H1 (cell line): ENCODE results near the gene SLC2A5. TPM values are rescaled to one million over a fixed set of nuclear protein-coding genes. Genes with fewer than 3 reads are reported as not detected.

Experiments
- CTCF ChIA-PET: fragments of 300-600 bp; sonication (Branson Sonifier 250); formaldehyde crosslinking; loops from one replicate; lab custom pipeline; 2021; ENCODE audit not compliant: partially characterized antibody; lab: Charles Lee
- POLR2A ChIA-PET: fragments of 300-600 bp; sonication (Branson Sonifier 250); formaldehyde crosslinking; loops from one replicate; lab custom pipeline; 2021; ENCODE audit warnings: inconsistent platforms; ENCODE audit not compliant: partially characterized antibody; lab: Charles Lee
- DNase-seq, 2 experiments: peaks; one replicate each; pipeline versions ENCODE4 v3.0.0 to v3.0.0-alpha.2; 2010 to 2022; ENCODE audit warnings: low spot score in 2 of 2, low read depth in 1 of 2, mixed read lengths in 1 of 2
- FAIRE-seq: peaks from 2 replicates; lab custom pipeline; 2011; peaks lifted over from hg19 to GRCh38; lab: Jason Lieb, UNC
- H2AFZ ChIP-seq: 2 replicates; pipeline ENCODE4 v1.8.1; 2012; ENCODE audit warnings: low read length, inconsistent platforms
- H2AK5ac ChIP-seq: 2 replicates; pipeline ENCODE4 v1.6.1; 2013; ENCODE audit warnings: low read depth, low read length
- H2BK120ac ChIP-seq: replicated peaks from 2 replicates; pipeline ENCODE3; 2013; ENCODE audit warnings: low read depth, low read length, inconsistent platforms
- H2BK12ac ChIP-seq: 2 replicates; pipeline ENCODE4 v1.6.1; 2013; ENCODE audit warnings: low read depth, low read length
- H2BK15ac ChIP-seq: 2 replicates; pipeline ENCODE4 v1.6.1; 2013; ENCODE audit warnings: low read length
- H2BK20ac ChIP-seq: 2 replicates; pipeline ENCODE4 v1.6.1; 2013; ENCODE audit warnings: low read length
- H2BK5ac ChIP-seq: 2 replicates; pipeline ENCODE4 v1.6.1; 2013; ENCODE audit warnings: low read depth, low read length
- H3K14ac ChIP-seq: 2 replicates; pipeline ENCODE4 v1.6.1; 2013; ENCODE audit warnings: inconsistent platforms; ENCODE audit not compliant: insufficient read length
- H3K18ac ChIP-seq: 2 replicates; pipeline ENCODE4 v1.6.1; 2013; ENCODE audit warnings: low read length; ENCODE audit errors: extremely low read depth
- H3K23ac ChIP-seq: 2 replicates; pipeline ENCODE4 v1.6.1; 2013; ENCODE audit warnings: inconsistent platforms; ENCODE audit not compliant: insufficient read length
- H3K23me2 ChIP-seq: 2 replicates; pipeline ENCODE4 v1.6.1; 2013; ENCODE audit warnings: low read depth, low read length
- H3K27ac ChIP-seq: 2 replicates; pipeline ENCODE4 v1.6.1; 2011; ENCODE audit warnings: low read depth, low read length, inconsistent platforms
- H3K27me3 ChIP-seq, 4 experiments: replicated peaks in 1 of 4; 1 replicate in 1 of 4; 2 replicates in 3 of 4; pipeline versions ENCODE4 v1.6.1 to v1.8.1; 2011 to 2013; ENCODE audit warnings: low read length in 3 of 4, mild to moderate bottlenecking in 3 of 4, inconsistent platforms in 2 of 4, mixed read lengths in 2 of 4, moderate library complexity in 1 of 4; ENCODE audit not compliant: control insufficient read depth in 3 of 4, insufficient read depth in 3 of 4; ENCODE audit errors: extremely low read depth in 1 of 4
- H3K36me3 ChIP-seq, 4 experiments: 2 replicates each; pipeline versions ENCODE4 v1.6.1 to v1.8.1; 2011 to 2013; ENCODE audit warnings: mild to moderate bottlenecking in 4 of 4, low read length in 3 of 4, moderate library complexity in 2 of 4, control low read depth in 1 of 4, inconsistent platforms in 1 of 4; ENCODE audit not compliant: insufficient read depth in 4 of 4, control insufficient read depth in 2 of 4
- H3K4ac ChIP-seq: replicated peaks from 2 replicates; pipeline ENCODE3; 2013; ENCODE audit warnings: low read length, low read depth, mixed read lengths, inconsistent platforms; ENCODE audit not compliant: insufficient read length
- H3K4me1 ChIP-seq, 4 experiments: replicated peaks in 1 of 4; 1 replicate in 1 of 4; 2 replicates in 3 of 4; pipeline versions ENCODE4 v1.6.1 to v1.8.1; 2011 to 2013; ENCODE audit warnings: low read length in 3 of 4, inconsistent platforms in 2 of 4, mixed read lengths in 1 of 4; ENCODE audit not compliant: insufficient read depth in 4 of 4, control insufficient read depth in 3 of 4
- H3K4me2 ChIP-seq, 2 experiments: 2 replicates each; pipeline versions ENCODE4 v1.6.1 to v1.8.1; 2011 to 2013; ENCODE audit warnings: low read depth in 2 of 2, low read length in 2 of 2, control low read depth in 1 of 2, inconsistent platforms in 1 of 2, mild to moderate bottlenecking in 1 of 2; ENCODE audit not compliant: insufficient read depth in 1 of 2
- H3K4me3 ChIP-seq, 4 experiments: fragments of 200-600, 300-600 bp in 1 of 4; sonication (generic), shearing (Covaris generic), sonication (Bioruptor Twin) in 1 of 4; 2 replicates each; pipeline versions ENCODE4 v1.5.1 to v1.8.1; 2011 to 2016; ENCODE audit warnings: low read length in 4 of 4, low read depth in 3 of 4, control low read depth in 2 of 4, inconsistent platforms in 2 of 4, mild to moderate bottlenecking in 2 of 4, mixed read lengths in 1 of 4, moderate library complexity in 1 of 4; ENCODE audit not compliant: insufficient read depth in 2 of 4; ENCODE audit errors: extremely low read depth in 1 of 4
- H3K56ac ChIP-seq: replicated peaks from 2 replicates; pipeline ENCODE3; 2013; ENCODE audit warnings: low read depth, mild to moderate bottlenecking, mixed read lengths, low read length, inconsistent platforms; ENCODE audit not compliant: insufficient read length
- H3K79me1 ChIP-seq: 2 replicates; pipeline ENCODE4 v1.6.1; 2013; ENCODE audit warnings: low read depth, low read length, control low read depth
- H3K79me2 ChIP-seq, 2 experiments: 2 replicates each; pipeline versions ENCODE4 v1.6.1 to v1.8.1; 2012 to 2013; ENCODE audit warnings: low read length in 2 of 2, mild to moderate bottlenecking in 2 of 2, inconsistent platforms in 1 of 2; ENCODE audit not compliant: insufficient read depth in 2 of 2, control insufficient read depth in 1 of 2
- H3K9ac ChIP-seq, 4 experiments: replicated peaks in 1 of 4; 1 replicate in 1 of 4; 2 replicates in 3 of 4; pipeline versions ENCODE4 v1.6.1 to v1.8.1; 2011 to 2013; ENCODE audit warnings: low read depth in 3 of 4, low read length in 3 of 4, control low read depth in 2 of 4, mild to moderate bottlenecking in 2 of 4, moderate library complexity in 2 of 4, inconsistent platforms in 1 of 4; ENCODE audit errors: extremely low read depth in 1 of 4
- H3K9me3 ChIP-seq, 2 experiments: 2 replicates each; pipeline versions ENCODE4 v1.6.1 to v1.8.1; 2012 to 2013; ENCODE audit warnings: mild to moderate bottlenecking in 2 of 2, moderate library complexity in 2 of 2, control low read depth in 1 of 2, inconsistent platforms in 1 of 2, low read depth in 1 of 2, low read length in 1 of 2, mixed read lengths in 1 of 2; ENCODE audit not compliant: insufficient read depth in 2 of 2
- H4K20me1 ChIP-seq, 2 experiments: replicated peaks in 1 of 2; 2 replicates each; pipeline versions ENCODE3 to v1.8.1; 2011 to 2013; ENCODE audit warnings: inconsistent platforms in 2 of 2, low read length in 2 of 2, mild to moderate bottlenecking in 1 of 2; ENCODE audit not compliant: insufficient read depth in 2 of 2, control insufficient read depth in 1 of 2
- H4K5ac ChIP-seq: 2 replicates; pipeline ENCODE4 v1.6.1; 2013; ENCODE audit warnings: low read length, low read depth, mixed read lengths, inconsistent platforms; ENCODE audit not compliant: insufficient read length
- H4K8ac ChIP-seq: 2 replicates; pipeline ENCODE4 v1.8.0; 2013; ENCODE audit warnings: mild to moderate bottlenecking, moderate library complexity, low read length, inconsistent platforms; ENCODE audit not compliant: insufficient read depth; ENCODE audit errors: extremely low read depth
- H4K91ac ChIP-seq: replicated peaks from 2 replicates; pipeline ENCODE3; 2013; ENCODE audit warnings: low read length, mixed read lengths, inconsistent platforms; ENCODE audit not compliant: insufficient read length
- BCL11A ChIP-seq, 2 experiments: IDR thresholded peaks; one replicate each; pipeline ENCODE4 v1.6.1; 2011; ENCODE audit warnings: low read depth in 2 of 2, low read length in 2 of 2, mild to moderate bottlenecking in 2 of 2
- CHD2 ChIP-seq: IDR thresholded peaks from 2 replicates; pipeline ENCODE4 v1.6.1; 2012; ENCODE audit warnings: low read length, improper control_type of control experiment
- CTCF ChIP-seq, 3 experiments: IDR thresholded peaks; 1 replicate in 2 of 3; 2 replicates in 1 of 3; pipeline versions ENCODE4 v1.5.1 to v1.6.1; 2011; ENCODE audit warnings: low read length in 3 of 3, mild to moderate bottlenecking in 3 of 3, inconsistent platforms in 2 of 3, low read depth in 1 of 3, moderate library complexity in 1 of 3; ENCODE audit not compliant: insufficient read depth in 1 of 3; ENCODE audit errors: control extremely low read depth in 1 of 3
- EGR1 ChIP-seq: IDR thresholded peaks from 2 replicates; pipeline ENCODE4 v1.6.1; 2011; ENCODE audit warnings: low read depth, low read length, borderline replicate concordance
- GTF2F1 ChIP-seq: IDR thresholded peaks from 2 replicates; pipeline ENCODE4 v1.6.1; 2012; ENCODE audit warnings: low read depth, low read length, improper control_type of control experiment, borderline replicate concordance
- HDAC2 ChIP-seq, 2 experiments: fragments of 300-600 bp in 1 of 2; sonication (generic) in 1 of 2; IDR thresholded peaks; 2 replicates each; pipeline ENCODE4 v1.6.1; 2011 to 2012; ENCODE audit warnings: low read depth in 2 of 2, low read length in 2 of 2, mild to moderate bottlenecking in 2 of 2, moderate library complexity in 2 of 2, borderline replicate concordance in 1 of 2, inconsistent platforms in 1 of 2
- JUN ChIP-seq: IDR thresholded peaks from 2 replicates; pipeline ENCODE4 v1.6.1; 2011; ENCODE audit warnings: low read depth, mild to moderate bottlenecking, improper control_type of control experiment, low read length
- KDM1A ChIP-seq: fragments of 200-600, 300-600 bp; sonication (generic); IDR thresholded peaks from 2 replicates; pipeline ENCODE4 v1.7.1; 2016; ENCODE audit warnings: mild to moderate bottlenecking, low read length, borderline replicate concordance
- POLR2A ChIP-seq, 2 experiments: IDR thresholded peaks; 1 replicate in 1 of 2; 2 replicates in 1 of 2; pipeline ENCODE4 v1.6.1; 2011; ENCODE audit warnings: low read depth in 2 of 2, low read length in 2 of 2, mild to moderate bottlenecking in 2 of 2; ENCODE audit errors: control extremely low read depth in 1 of 2
- SP2 ChIP-seq: IDR thresholded peaks from 2 replicates; pipeline ENCODE4 v1.6.1; 2012; ENCODE audit warnings: mild to moderate bottlenecking, low read length, inconsistent platforms
- SP4 ChIP-seq: IDR thresholded peaks from 2 replicates; pipeline ENCODE4 v1.6.1; 2012; ENCODE audit warnings: low read length, inconsistent platforms
- SUZ12 ChIP-seq: fragments of 200-600 bp; sonication (generic); IDR thresholded peaks from 2 replicates; pipeline ENCODE4 v1.6.1; 2012; ENCODE audit warnings: mild to moderate bottlenecking, inconsistent platforms, low read length, moderate library complexity, mixed read lengths
- WGBS, 2 experiments: shearing (Covaris generic) in 1 of 2; methylation state at CpG; one replicate each; pipeline versions ENCODE4 v1.1.6 to v1.1.7; 2013 to 2015; ENCODE audit warnings: low lambda C conversion rate in 2 of 2, mixed read lengths in 2 of 2, inconsistent platforms in 1 of 2, low coverage in 1 of 2, missing lambda C conversion rate in 1 of 2; ENCODE audit not compliant: insufficient replicate concordance in 2 of 2, insufficient coverage in 1 of 2, insufficient read length in 1 of 2; ENCODE audit errors: extremely low coverage in 1 of 2, missing lambda C conversion rate in 1 of 2; 5-methylcytosine and 5-hydroxymethylcytosine counted together
- polyA plus RNA-seq, 7 experiments: library from polyadenylated mRNA; depleted of rRNA in 3 of 7; stranded (reverse) in 5 of 7; unstranded in 2 of 7; fragments of >200 nt in 5 of 7; fragments of 200-250 nt in 2 of 7; gene quantifications; 1 replicate in 5 of 7; 2 replicates in 1 of 7; 4 replicates in 1 of 7; pipeline versions ENCODE4 v1.2.1 to v1.2.3, GENCODE V29; 2011 to 2013; ENCODE audit warnings: missing spikeins in 2 of 7, mixed read lengths in 2 of 7
- total RNA-seq: library from RNA; stranded (reverse); fragmentation: NEBNext Ultra II Directional; extraction: Animal tissue kit (Norgen Biotek cat#: 25700); gene quantifications from 2 replicates; pipeline ENCODE4 v1.2.1, GENCODE V29; 2021

SLC2A5 gene
- total and polyA plus RNA-seq, 2 of the 8 experiments (the other 6 are each of a cell fraction or from before 2014, with no cell fraction given): 0.12 TPM; not detected in 1

DNA sequence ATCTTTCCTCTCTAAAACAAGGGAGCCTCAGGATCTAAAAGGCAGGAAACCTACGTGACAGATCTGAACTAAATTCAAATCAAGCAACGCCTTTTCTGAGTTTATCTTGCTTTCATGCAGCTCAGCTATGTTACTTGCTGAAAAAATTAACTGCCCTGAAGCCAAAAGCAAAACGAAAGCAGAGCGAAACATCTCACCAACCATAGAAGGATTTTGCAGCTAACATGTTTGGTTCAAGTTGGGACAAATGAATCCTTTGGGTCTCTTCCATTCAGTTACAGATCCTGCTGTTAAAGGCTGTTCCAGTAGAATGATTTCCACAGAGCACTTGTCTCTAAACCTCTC is 482 bp downstream of the SLC2A5 start:
- Histone ChIP-seq H4K8ac (no peak overlapping the region), H3K79me1 (no peaks in the 10 kb centered on the region), H3K4me3 (no peak overlapping the region), H3K4ac (no peak overlapping the region), H3K27ac (no peak overlapping the region), H3K9ac (no peak overlapping the region), H2BK20ac (no peak overlapping the region), H2BK12ac (no peak overlapping the region), H2AFZ (0 out of 2 replicates have a peak overlapping the region, but pooled peaks have one; percentile 55), H3K27me3 (no peaks in the 10 kb centered on the region), H3K56ac (no peak overlapping the region), H3K23me2 (no peaks in the 10 kb centered on the region), H3K4me1 (peaks cover 0 to 5% (median 3%) of the 10 kb centered on the region in 4 experiments; a peak in 5 of 7 replicates), H3K79me2 (no peaks in the 10 kb centered on the region), H4K20me1 (no peaks in the 10 kb centered on the region), H3K9me3 (no peaks in the 10 kb centered on the region), H2BK120ac (no peak overlapping the region), H4K91ac (no peak overlapping the region), H2BK15ac (no peak overlapping the region), H2BK5ac (no peak overlapping the region), H3K4me2 (no peak overlapping the region), H3K14ac (no peak overlapping the region), H3K36me3 (no peaks in the 10 kb centered on the region), H2AK5ac (no peak overlapping the region), H3K23ac (no peak overlapping the region), H4K5ac (no peak overlapping the region), H3K18ac (no peak overlapping the region)
- no peak for DNase-seq
- no peak for FAIRE-seq
- 76% methylated on average over 4 of the region's 4 CpGs; no CpG with 5 or more reads in 1 of the 2 experiments for whole genome bisulfite sequencing, 2 experiments
- ChIA-PET POLR2A (interaction anchor here (0.9 kb wide), 1 partner anchor 202 kb away, joined by 3 read pairs; no protein-coding TSS in a partner anchor), CTCF (interaction anchor here (0.6 kb wide), 1 partner anchor 14 kb away, joined by 4 read pairs; no protein-coding TSS in a partner anchor)
- no peak for TF ChIP-seq POLR2A (IDR thresholded peaks at IDR 0.05; ENCODE audit: control extremely low read depth in 1 of 2, low read depth in 2 of 2, low read length in 2 of 2)
- no peak for TF ChIP-seq JUN
- no peak for TF ChIP-seq SUZ12
- TF ChIP-seq SP2: no peak
- no peak for TF ChIP-seq GTF2F1
- no peak for TF ChIP-seq HDAC2 (IDR thresholded peaks at IDR 0.05; ENCODE audit: borderline replicate concordance in 1 of 2, low read depth in 2 of 2, low read length in 2 of 2)
- no peak for TF ChIP-seq EGR1
- no peak for TF ChIP-seq SP4
- no peak for TF ChIP-seq KDM1A
- TF ChIP-seq CHD2: no peak
- no peak for TF ChIP-seq BCL11A (IDR thresholded peaks at IDR 0.05; ENCODE audit: low read depth in 2 of 2, low read length in 2 of 2)
- no peak for TF ChIP-seq CTCF (IDR thresholded peaks at IDR 0.05; ENCODE audit: control extremely low read depth in 1 of 3, insufficient read depth in 1 of 3, low read depth in 1 of 3, low read length in 3 of 3)
